ENCODE data around the gene TIPARP. TPM values are rescaled to one million over a fixed set of nuclear protein-coding genes. Genes with fewer than 3 reads are reported as not detected.
"Not testable (repeated sequence)": the region's sequence is repeated elsewhere in the genome, so short reads cannot be mapped to it uniquely, and the experiment has no call there.

The TIPARP gene
- total and polyA plus RNA-seq, 4 experiments from 2014 or later: 15.1 to 119 (median 68.1) TPM

DNA sequence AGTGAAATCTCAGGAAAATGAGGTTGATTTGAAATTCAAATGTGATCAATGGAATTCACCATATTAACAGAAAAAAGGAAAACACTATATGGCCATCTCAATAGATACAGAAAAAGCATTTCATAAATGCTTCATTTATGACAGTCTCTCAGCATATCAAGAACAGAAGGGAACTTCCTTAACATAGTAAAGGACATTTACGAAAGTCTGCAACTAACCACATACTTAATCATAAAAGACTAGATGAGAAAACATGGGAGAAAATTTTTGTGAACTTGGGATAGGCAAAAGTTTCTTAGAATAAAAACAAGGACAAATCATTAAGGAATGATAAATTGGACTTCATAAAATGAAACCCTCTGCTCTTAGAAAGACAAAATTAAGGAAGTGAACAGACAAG, 24.7 kb upstream of the TIPARP start:
- intact Hi-C loops (cut with micrococcal nuclease): no loop called here
- CTCF ChIA-PET (ENCODE audit: partially characterized antibody): no interaction called here
- POLR2A ChIA-PET (ENCODE audit: partially characterized antibody): no interaction called here
- Histone ChIP-seq H3K4me1 (ENCODE audit: insufficient read depth, low read length) (peaks cover under 1% of the 10 kb centered on the region), H3K27me3 (ENCODE audit: insufficient read depth, low read length) (no peaks in the 10 kb centered on the region), H3K27ac (ENCODE audit: low read depth, low read length) (no peak overlapping the region), H3K9me3 (ENCODE audit: control insufficient read depth in 1 of 2, low read length in 2 of 2) (no peaks in the 10 kb centered on the region), H3K4me3 (ENCODE audit: low read length in 2 of 2) (no peak overlapping the region), H3K36me3 (ENCODE audit: insufficient read depth, low read length) (no peaks in the 10 kb centered on the region)
- peaks cover 0 to 7% (median 1%) of the 10 kb centered on the region in 8 donors for H3K9me3 Mint-ChIP-seq
- no peaks in the 10 kb centered on the region for H3K4me1 Mint-ChIP-seq
- H3K4me3 Mint-ChIP-seq: no peak overlapping the region
- H3K27me3 Mint-ChIP-seq: peaks cover 3 to 5% of the 10 kb centered on the region in 2 donors
- DNase-seq: no peak
- H3K36me3 Mint-ChIP-seq: peaks cover 0 to 3% of the 10 kb centered on the region in 2 donors
- H3K27ac Mint-ChIP-seq: no peak overlapping the region

DNA sequence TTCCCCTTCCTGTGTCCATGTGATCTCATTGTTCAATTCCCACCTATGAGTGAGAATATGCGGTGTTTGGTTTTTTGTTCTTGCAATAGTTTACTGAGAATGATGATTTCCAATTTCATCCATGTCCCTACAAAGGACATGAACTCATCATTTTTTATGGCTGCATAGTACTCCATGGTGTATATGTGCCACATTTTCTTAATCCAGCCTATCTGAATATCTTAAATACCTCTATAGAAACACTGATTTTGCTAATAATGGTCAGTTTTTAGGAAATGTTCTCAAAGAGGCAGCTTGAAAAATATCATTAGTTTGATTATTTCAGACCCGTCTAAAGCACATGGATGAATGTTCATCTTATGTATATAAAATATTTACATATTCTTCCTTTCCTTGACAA, 21.7 kb upstream of the TIPARP start:
- CTCF ChIA-PET (ENCODE audit: partially characterized antibody): interaction anchor here (1.0 kb wide), 1 partner anchor 21 kb away, joined by 3 read pairs; no protein-coding TSS in a partner anchor
- H3K36me3 Mint-ChIP-seq: not testable (repeated sequence)

DNA sequence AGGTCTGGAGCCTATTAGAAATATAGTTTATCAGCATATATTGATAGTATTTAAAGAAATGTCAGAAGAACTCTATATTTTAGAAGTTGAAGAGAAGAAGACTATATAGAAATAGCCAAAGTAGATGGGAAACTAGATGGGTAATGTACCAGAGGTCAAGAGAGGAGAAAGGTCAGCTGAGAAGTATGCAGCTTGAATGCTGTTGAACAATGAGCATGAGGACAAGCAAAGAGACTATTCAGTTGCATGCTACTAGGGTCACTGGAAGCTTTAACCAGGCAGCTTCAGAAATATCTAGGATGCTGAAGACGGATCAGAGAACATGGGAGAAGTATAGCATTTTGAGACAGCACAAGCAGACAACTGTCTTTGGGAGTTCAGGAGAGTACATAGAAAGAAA, 19.6 kb upstream of the TIPARP start:
- H3K36me3 Mint-ChIP-seq: no peaks in the 10 kb centered on the region
- H3K27ac Mint-ChIP-seq: no peak overlapping the region
- Histone ChIP-seq H3K36me3 (ENCODE audit: insufficient read depth, low read length) (no peaks in the 10 kb centered on the region), H3K9me3 (ENCODE audit: control insufficient read depth in 1 of 2, low read length in 2 of 2) (no peaks in the 10 kb centered on the region), H3K27me3 (ENCODE audit: insufficient read depth, low read length) (no peaks in the 10 kb centered on the region), H3K4me3 (ENCODE audit: low read length in 2 of 2) (no peak overlapping the region), H3K4me1 (ENCODE audit: insufficient read depth, low read length) (no peaks in the 10 kb centered on the region), H3K27ac (ENCODE audit: low read depth, low read length) (no peak overlapping the region)
- POLR2A ChIA-PET (ENCODE audit: partially characterized antibody): interaction anchor here (1.2 kb wide), 1 partner anchor 13 kb away, joined by 3 read pairs; no protein-coding TSS in a partner anchor
- H3K4me3 Mint-ChIP-seq: no peak overlapping the region
- intact Hi-C loops (cut with micrococcal nuclease): no loop called here
- H3K9me3 Mint-ChIP-seq: no peaks in the 10 kb centered on the region
- DNase-seq: no peak
- no peaks in the 10 kb centered on the region for H3K27me3 Mint-ChIP-seq
- H3K4me1 Mint-ChIP-seq: no peaks in the 10 kb centered on the region
- CTCF ChIA-PET (ENCODE audit: partially characterized antibody): interaction anchor here (1.2 kb wide), 1 partner anchor 29 kb away, joined by 3 read pairs; no protein-coding TSS in a partner anchor

More for the DNA sequence above, 21.7 kb upstream of the TIPARP start:
- H3K27ac ChIP-seq (ENCODE audit: low read depth, low read length); H3K9me3 Mint-ChIP-seq; H3K4me1 Mint-ChIP-seq; DNase-seq; H3K27ac Mint-ChIP-seq; H3K4me3 Mint-ChIP-seq; intact Hi-C loops (cut with micrococcal nuclease); H3K27me3 Mint-ChIP-seq; H3K27me3 ChIP-seq (ENCODE audit: insufficient read depth, low read length); H3K4me1 ChIP-seq (ENCODE audit: insufficient read depth, low read length); H3K36me3 ChIP-seq (ENCODE audit: insufficient read depth, low read length); H3K9me3 ChIP-seq (ENCODE audit: control insufficient read depth in 1 of 2, low read length in 2 of 2); H3K4me3 ChIP-seq (ENCODE audit: low read length in 2 of 2): not testable (repeated sequence)
- POLR2A ChIA-PET (ENCODE audit: partially characterized antibody): interaction anchor here (1.0 kb wide), 1 partner anchor 22 kb away, joined by 4 read pairs; the partner anchor contains the start of gene TIPARP

DNA sequence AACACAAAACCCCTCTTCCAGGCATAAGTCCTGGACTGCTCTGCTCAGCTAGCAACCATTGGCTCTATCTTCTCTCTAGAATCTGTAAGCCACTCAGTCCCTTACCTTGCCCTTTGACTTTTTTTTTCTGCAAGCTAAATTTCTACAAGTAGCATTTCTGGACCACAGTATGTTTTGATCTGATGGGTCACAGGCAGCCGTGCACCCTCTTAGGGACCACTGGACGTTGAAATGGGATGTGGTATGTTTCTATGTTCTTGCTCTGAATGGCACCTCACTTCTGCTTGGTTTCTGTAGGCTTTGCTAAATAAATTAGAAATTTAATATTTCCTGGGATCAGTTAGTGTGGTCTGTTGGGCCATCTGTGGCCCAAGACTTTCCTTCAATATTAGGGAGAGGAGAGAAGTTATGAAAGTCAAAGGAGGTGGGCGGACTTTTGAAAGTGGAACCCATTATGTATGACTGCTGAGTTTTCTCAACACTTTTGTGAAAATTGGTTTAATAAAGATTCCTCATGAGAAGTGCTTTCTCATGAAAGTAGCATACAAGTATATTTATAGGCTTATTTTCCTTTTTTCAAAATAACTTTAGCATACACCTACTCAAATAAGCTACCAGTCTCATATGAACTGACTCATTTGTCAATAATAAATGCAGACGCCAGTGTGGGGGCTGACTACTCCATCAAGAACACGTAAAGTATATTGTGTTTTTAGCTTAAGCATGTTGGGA, 18.4 kb upstream of the TIPARP start:
- H3K27me3 Mint-ChIP-seq: no peaks in the 10 kb centered on the region
- CTCF ChIA-PET (ENCODE audit: partially characterized antibody): no interaction called here
- DNase-seq: no peak
- POLR2A ChIA-PET (ENCODE audit: partially characterized antibody): interaction anchor here (1.0 kb wide), 1 partner anchor 8 kb away, joined by 3 read pairs; no protein-coding TSS in a partner anchor
- Histone ChIP-seq H3K4me1 (ENCODE audit: insufficient read depth, low read length) (no peaks in the 10 kb centered on the region), H3K9me3 (ENCODE audit: control insufficient read depth in 1 of 2, low read length in 2 of 2) (no peaks in the 10 kb centered on the region), H3K4me3 (ENCODE audit: low read length in 2 of 2) (no peak overlapping the region), H3K27ac (ENCODE audit: low read depth, low read length) (no peak overlapping the region), H3K36me3 (ENCODE audit: insufficient read depth, low read length) (no peaks in the 10 kb centered on the region), H3K27me3 (ENCODE audit: insufficient read depth, low read length) (no peaks in the 10 kb centered on the region)
- no peaks in the 10 kb centered on the region for H3K36me3 Mint-ChIP-seq
- H3K9me3 Mint-ChIP-seq: no peaks in the 10 kb centered on the region
- H3K4me3 Mint-ChIP-seq: no peak overlapping the region
- intact Hi-C loops (cut with micrococcal nuclease): no loop called here
- no peak overlapping the region for H3K27ac Mint-ChIP-seq
- no peaks in the 10 kb centered on the region for H3K4me1 Mint-ChIP-seq

DNA sequence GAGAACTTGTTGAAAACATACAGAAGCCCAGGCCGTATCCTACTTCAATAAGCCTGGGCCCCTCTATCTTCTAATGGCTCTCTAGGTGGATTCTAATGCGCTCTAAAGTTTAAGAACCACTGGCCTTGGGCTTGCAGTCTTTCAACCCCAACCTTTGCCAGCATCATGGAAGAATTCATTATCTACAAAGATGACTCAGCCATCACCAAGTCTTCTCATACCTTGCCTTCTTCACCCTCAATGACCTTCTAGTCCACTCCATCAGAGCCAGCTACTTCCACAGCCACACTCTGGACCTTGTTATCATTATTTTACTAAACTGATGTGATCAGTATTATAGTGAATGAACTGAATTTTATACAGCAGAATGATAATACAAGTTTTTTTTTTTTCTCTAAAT, 16.9 kb upstream of the TIPARP start:
- POLR2A ChIA-PET (ENCODE audit: partially characterized antibody): no interaction called here
- no peak for DNase-seq
- Mint-ChIP-seq H3K9me3 (no peaks in the 10 kb centered on the region), H3K4me3 (no peak overlapping the region), H3K27me3 (no peaks in the 10 kb centered on the region), H3K4me1 (peaks cover 3 to 6% (median 4%) of the 10 kb centered on the region in 4 donors), H3K27ac (no peak overlapping the region), H3K36me3 (no peaks in the 10 kb centered on the region)
- CTCF ChIA-PET (ENCODE audit: partially characterized antibody): no interaction called here
- Histone ChIP-seq H3K36me3 (ENCODE audit: insufficient read depth, low read length) (no peaks in the 10 kb centered on the region), H3K4me3 (ENCODE audit: low read length in 2 of 2) (no peak overlapping the region), H3K4me1 (ENCODE audit: insufficient read depth, low read length) (no peaks in the 10 kb centered on the region), H3K27ac (ENCODE audit: low read depth, low read length) (no peak overlapping the region), H3K27me3 (ENCODE audit: insufficient read depth, low read length) (no peaks in the 10 kb centered on the region), H3K9me3 (ENCODE audit: control insufficient read depth in 1 of 2, low read length in 2 of 2) (no peaks in the 10 kb centered on the region)
- intact Hi-C loops (cut with micrococcal nuclease): no loop called here

DNA sequence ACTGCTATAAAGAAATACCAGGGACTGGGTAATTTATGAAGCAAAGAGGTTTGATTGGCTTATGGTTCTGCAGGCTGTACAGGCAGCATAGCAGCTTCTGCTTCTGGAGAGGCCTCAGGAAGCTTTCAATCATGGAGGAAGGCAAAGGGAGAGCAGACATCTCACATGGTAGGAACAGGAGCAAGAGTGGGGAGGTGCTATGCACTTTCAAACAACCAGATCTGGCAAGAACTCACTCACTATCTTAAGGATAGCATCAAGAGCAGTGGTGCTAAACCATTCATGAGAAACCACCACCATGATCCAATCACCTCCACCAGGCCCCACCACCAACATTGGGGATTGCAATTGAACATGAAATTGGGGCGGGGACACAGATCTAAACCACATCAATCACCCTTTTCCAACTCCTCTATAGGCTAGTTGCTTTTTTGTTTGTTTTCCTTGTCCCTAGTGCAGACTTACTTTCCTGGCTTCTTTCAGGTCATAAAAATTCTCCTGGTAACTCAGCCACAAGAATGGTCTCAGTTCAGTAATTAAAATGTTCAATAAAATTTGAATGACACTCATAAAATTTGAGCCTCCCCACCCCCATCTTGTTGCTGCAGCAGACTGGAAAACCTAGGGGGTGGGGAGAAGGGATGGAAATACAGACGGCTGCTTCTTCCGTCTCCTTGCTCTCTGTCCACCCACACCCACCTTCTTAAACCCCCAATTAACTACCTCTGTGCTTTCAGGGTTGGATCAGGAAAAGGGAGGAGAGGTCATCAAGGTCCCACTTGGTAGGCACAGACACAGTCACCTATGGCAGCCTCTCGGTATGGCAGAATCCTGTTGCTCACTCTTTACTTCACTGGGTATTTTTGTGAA, 16.3 kb upstream of the TIPARP start:
- Histone ChIP-seq H3K36me3 (ENCODE audit: insufficient read depth, low read length) (no peaks in the 10 kb centered on the region), H3K4me1 (ENCODE audit: insufficient read depth, low read length) (no peaks in the 10 kb centered on the region), H3K9me3 (ENCODE audit: control insufficient read depth in 1 of 2, low read length in 2 of 2) (no peaks in the 10 kb centered on the region), H3K27me3 (ENCODE audit: insufficient read depth, low read length) (no peaks in the 10 kb centered on the region), H3K27ac (ENCODE audit: low read depth, low read length) (no peak overlapping the region), H3K4me3 (ENCODE audit: low read length in 2 of 2) (no peak overlapping the region)
- ChIA-PET CTCF (ENCODE audit: partially characterized antibody) (no interaction called here), POLR2A (ENCODE audit: partially characterized antibody) (no interaction called here)
- Mint-ChIP-seq H3K27me3 (no peaks in the 10 kb centered on the region), H3K4me3 (no peak overlapping the region), H3K36me3 (no peaks in the 10 kb centered on the region), H3K27ac (no peak overlapping the region), H3K4me1 (peaks cover 3 to 6% (median 4%) of the 10 kb centered on the region in 4 donors), H3K9me3 (no peaks in the 10 kb centered on the region)
- intact Hi-C loops (cut with micrococcal nuclease): no loop called here
- DNase-seq: no peak

DNA sequence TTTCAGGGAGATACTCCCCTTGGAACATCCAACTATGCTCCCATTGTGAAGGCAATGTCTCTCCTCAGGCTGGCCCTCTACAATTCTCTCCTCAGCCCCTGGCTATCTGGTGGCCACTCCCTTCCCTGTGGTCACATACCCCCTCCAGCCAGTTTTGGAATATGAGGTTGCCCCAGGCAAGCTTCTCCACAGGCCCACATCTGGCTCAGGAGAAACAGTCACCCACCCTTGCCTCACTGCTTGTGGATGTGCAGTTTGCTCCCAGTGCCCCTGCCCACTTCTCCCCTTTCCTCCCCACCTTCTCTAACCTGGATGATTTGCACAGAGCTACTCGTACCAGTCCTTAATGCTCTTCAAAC, 15.7 kb upstream of the TIPARP start:
- no peaks in the 10 kb centered on the region for H3K36me3 Mint-ChIP-seq
- no peak for DNase-seq
- Histone ChIP-seq H3K36me3 (ENCODE audit: insufficient read depth, low read length) (no peaks in the 10 kb centered on the region), H3K4me3 (ENCODE audit: low read length in 2 of 2) (no peak overlapping the region), H3K4me1 (ENCODE audit: insufficient read depth, low read length) (peaks cover 4% of the 10 kb centered on the region), H3K27ac (ENCODE audit: low read depth, low read length) (no peak overlapping the region), H3K27me3 (ENCODE audit: insufficient read depth, low read length) (no peaks in the 10 kb centered on the region), H3K9me3 (ENCODE audit: control insufficient read depth in 1 of 2, low read length in 2 of 2) (no peaks in the 10 kb centered on the region)
- no peak overlapping the region for H3K27ac Mint-ChIP-seq
- no peak overlapping the region for H3K4me3 Mint-ChIP-seq
- ChIA-PET POLR2A (ENCODE audit: partially characterized antibody) (no interaction called here), CTCF (ENCODE audit: partially characterized antibody) (no interaction called here)
- no peaks in the 10 kb centered on the region for H3K27me3 Mint-ChIP-seq
- peaks cover 3 to 9% (median 5%) of the 10 kb centered on the region in 4 donors for H3K4me1 Mint-ChIP-seq
- H3K9me3 Mint-ChIP-seq: no peaks in the 10 kb centered on the region
- intact Hi-C loops (cut with micrococcal nuclease): no loop called here

Measured in CD4-positive, alpha-beta memory T cell (primary cell).